ENCODE results near the gene KIAA1586. TPM values are rescaled to one million over a fixed set of nuclear protein-coding genes. Genes with fewer than 3 reads are reported as not detected.
A peak's percentile ranks its signal among the peaks of the same experiment; 100 is the strongest.

KIAA1586 gene
- total and polyA plus RNA-seq, 2 of the 13 experiments (the other 11 are each of a cell fraction or from before 2014, with no cell fraction given) = 5.5 to 16.9 TPM

GRCh38 chr6:57089687-57090457 lies 43.4 kb downstream of the KIAA1586 start, which contains the start of gene ZNF451 (continued):
- no peak; the same call in 1 of the 2 replicates for TF ChIP-seq GRHL1 (CRISPR knock-in tag; conservative IDR thresholded peaks at IDR 0.05)
- TF ChIP-seq ZNF780A (CRISPR knock-in tag; IDR thresholded peaks at IDR 0.05) = 0 out of 2 replicates have a peak, but pooled peaks have one; percentile 65
- no peak for TF ChIP-seq FOXA1 (IDR thresholded peaks at IDR 0.05)
- TF ChIP-seq FOXA1 (CRISPR knock-in tag; IDR thresholded peaks at IDR 0.05) = no peak
- TF ChIP-seq SOX6 (IDR thresholded peaks at IDR 0.05) = no peak
- peak; percentile 79 for TF ChIP-seq SOX6 (CRISPR knock-in tag; IDR thresholded peaks at IDR 0.05)
- peak; percentile 83 for TF ChIP-seq POLR2AphosphoS5 (IDR thresholded peaks at IDR 0.05; ENCODE audit: low read depth, low read length)
- TF ChIP-seq ZBTB33 (CRISPR knock-in tag; IDR thresholded peaks at IDR 0.05) = peak; percentile 62; the same call in 1 of the 2 replicates
- peak; percentile 80 for TF ChIP-seq ZNF883 (CRISPR knock-in tag; IDR thresholded peaks at IDR 0.05; ENCODE audit: not compliant biosample characterization)
- TF ChIP-seq ZNF768 (CRISPR knock-in tag; IDR thresholded peaks at IDR 0.05) = peak; percentile 66; the same call in 1 of the 2 replicates
- TF ChIP-seq SNAPC2 (CRISPR knock-in tag; IDR thresholded peaks at IDR 0.05) = peak; percentile 60; the same call in 1 of the 2 replicates
- no peak for TF ChIP-seq ZNF496 (CRISPR knock-in tag; IDR thresholded peaks at IDR 0.05; ENCODE audit: insufficient replicate concordance)
- TF ChIP-seq, protein P1, sequence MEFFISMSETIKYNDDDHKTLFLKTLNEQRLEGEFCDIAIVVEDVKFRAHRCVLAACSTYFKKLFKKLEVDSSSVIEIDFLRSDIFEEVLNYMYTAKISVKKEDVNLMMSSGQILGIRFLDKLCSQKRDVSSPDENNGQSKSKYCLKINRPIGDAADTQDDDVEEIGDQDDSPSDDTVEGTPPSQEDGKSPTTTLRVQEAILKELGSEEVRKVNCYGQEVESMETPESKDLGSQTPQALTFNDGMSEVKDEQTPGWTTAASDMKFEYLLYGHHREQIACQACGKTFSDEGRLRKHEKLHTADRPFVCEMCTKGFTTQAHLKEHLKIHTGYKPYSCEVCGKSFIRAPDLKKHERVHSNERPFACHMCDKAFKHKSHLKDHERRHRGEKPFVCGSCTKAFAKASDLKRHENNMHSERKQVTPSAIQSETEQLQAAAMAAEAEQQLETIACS (CRISPR knock-in tag; IDR thresholded peaks at IDR 0.05) = no peak
- TF ChIP-seq ZBTB44 (CRISPR knock-in tag; IDR thresholded peaks at IDR 0.05) = 0 out of 2 replicates have a peak, but pooled peaks have one; percentile 24
- no peak; the same call in 1 of the 2 replicates for TF ChIP-seq ZNF224 (CRISPR knock-in tag; IDR thresholded peaks at IDR 0.05)
- peak; percentile 57; the same call in 1 of the 2 replicates for TF ChIP-seq KLF12 (CRISPR knock-in tag; IDR thresholded peaks at IDR 0.05; ENCODE audit: borderline replicate concordance)
- TF ChIP-seq ELF3 (CRISPR knock-in tag; IDR thresholded peaks at IDR 0.05) = peak; percentile 94
- TF ChIP-seq, protein P2, sequence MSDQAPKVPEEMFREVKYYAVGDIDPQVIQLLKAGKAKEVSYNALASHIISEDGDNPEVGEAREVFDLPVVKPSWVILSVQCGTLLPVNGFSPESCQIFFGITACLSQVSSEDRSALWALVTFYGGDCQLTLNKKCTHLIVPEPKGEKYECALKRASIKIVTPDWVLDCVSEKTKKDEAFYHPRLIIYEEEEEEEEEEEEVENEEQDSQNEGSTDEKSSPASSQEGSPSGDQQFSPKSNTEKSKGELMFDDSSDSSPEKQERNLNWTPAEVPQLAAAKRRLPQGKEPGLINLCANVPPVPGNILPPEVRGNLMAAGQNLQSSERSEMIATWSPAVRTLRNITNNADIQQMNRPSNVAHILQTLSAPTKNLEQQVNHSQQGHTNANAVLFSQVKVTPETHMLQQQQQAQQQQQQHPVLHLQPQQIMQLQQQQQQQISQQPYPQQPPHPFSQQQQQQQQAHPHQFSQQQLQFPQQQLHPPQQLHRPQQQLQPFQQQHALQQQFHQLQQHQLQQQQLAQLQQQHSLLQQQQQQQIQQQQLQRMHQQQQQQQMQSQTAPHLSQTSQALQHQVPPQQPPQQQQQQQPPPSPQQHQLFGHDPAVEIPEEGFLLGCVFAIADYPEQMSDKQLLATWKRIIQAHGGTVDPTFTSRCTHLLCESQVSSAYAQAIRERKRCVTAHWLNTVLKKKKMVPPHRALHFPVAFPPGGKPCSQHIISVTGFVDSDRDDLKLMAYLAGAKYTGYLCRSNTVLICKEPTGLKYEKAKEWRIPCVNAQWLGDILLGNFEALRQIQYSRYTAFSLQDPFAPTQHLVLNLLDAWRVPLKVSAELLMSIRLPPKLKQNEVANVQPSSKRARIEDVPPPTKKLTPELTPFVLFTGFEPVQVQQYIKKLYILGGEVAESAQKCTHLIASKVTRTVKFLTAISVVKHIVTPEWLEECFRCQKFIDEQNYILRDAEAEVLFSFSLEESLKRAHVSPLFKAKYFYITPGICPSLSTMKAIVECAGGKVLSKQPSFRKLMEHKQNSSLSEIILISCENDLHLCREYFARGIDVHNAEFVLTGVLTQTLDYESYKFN (CRISPR knock-in tag; conservative IDR thresholded peaks at IDR 0.05) = peak; percentile 72
- no peak for TF ChIP-seq ZNF678 (CRISPR knock-in tag; IDR thresholded peaks at IDR 0.05)
